Superior temporal gyrus (tissue), 1 donor: Measurements from ENCODE around the gene FERD3L.

Experiments
- DNase-seq: peaks from one replicate; pipeline ENCODE4 v3.0.0-alpha.2; 2016; ENCODE audit errors: extremely low spot score

The FERD3L gene

GRCh38 chr7:19099924-19100323, 45.3 kb downstream of the FERD3L start:
- no peak for DNase-seq

- DNase-seq: no peak
Measured at GRCh38 chr7:19099194-19099593, 46.0 kb downstream of the FERD3L start.

DNA sequence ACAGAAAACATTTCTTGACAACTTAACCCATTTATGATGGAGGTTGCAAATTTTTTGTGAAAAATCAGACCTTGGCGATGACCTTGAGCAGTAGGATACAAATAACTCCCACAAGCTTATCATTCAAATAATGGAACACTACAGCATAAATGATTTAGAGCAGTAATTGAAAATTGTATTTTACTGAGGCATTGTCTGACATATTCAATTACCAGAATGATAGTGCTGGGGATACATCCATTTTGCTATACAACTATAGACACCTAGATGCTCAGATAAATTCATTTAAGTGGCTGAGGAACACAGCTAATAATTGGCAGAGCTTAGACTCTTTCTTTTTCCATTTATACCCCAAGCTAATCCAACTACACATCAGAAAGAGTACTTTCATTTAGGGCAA, 46.7 kb downstream of the FERD3L start:
- no peak for DNase-seq

- no peak for DNase-seq
Measured at GRCh38 chr7:19097165-19098055, 47.8 kb downstream of the FERD3L start.

DNA sequence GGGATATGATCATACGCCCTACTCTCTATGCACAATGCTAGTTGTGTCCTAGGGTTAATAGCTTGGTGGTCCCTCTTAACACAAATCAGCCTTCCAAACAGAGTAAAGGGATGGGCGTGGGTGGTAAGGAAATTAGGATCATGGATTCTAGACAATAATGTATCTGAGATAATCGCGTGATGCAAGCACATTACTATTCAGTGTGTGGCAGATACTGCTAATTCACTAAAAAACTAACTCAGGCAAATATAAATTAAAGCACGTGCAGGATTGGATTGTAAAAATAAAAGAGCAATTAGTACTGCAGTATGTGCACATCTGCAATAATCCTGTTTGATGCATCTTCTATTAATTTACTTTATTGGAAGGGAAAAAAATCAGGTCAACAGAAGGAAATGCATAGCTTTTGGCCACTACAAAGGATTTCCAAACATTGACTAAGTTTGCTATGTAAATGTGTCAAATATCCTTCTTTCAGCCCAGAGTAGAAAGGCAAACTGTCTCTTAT, 49.8 kb downstream of the FERD3L start:
- no peak for DNase-seq
